Ishikawa (cell line): Measurements from ENCODE around the gene PACSIN2.

Experiments
- CEBPB ChIP-seq: IDR thresholded peaks from 2 replicates; pipeline ENCODE4 v1.6.1; 2012
- NFIC ChIP-seq: IDR thresholded peaks from 2 replicates; pipeline ENCODE4 v1.6.1; 2012
- RAD21 ChIP-seq: IDR thresholded peaks from 2 replicates; pipeline ENCODE4 v1.6.1; 2012; ENCODE audit warnings: low read depth
- TCF12 ChIP-seq: IDR thresholded peaks from 2 replicates; pipeline ENCODE4 v1.6.1; 2012; ENCODE audit warnings: low read depth
- YY1 ChIP-seq: IDR thresholded peaks from 2 replicates; pipeline ENCODE4 v1.6.1; 2012; ENCODE audit warnings: low read depth
- TF ChIP-seq, protein P1 (sequence below): IDR thresholded peaks from 2 replicates; pipeline ENCODE4 v1.6.1; 2012; ENCODE audit warnings: low read depth, mild to moderate bottlenecking

DNA sequence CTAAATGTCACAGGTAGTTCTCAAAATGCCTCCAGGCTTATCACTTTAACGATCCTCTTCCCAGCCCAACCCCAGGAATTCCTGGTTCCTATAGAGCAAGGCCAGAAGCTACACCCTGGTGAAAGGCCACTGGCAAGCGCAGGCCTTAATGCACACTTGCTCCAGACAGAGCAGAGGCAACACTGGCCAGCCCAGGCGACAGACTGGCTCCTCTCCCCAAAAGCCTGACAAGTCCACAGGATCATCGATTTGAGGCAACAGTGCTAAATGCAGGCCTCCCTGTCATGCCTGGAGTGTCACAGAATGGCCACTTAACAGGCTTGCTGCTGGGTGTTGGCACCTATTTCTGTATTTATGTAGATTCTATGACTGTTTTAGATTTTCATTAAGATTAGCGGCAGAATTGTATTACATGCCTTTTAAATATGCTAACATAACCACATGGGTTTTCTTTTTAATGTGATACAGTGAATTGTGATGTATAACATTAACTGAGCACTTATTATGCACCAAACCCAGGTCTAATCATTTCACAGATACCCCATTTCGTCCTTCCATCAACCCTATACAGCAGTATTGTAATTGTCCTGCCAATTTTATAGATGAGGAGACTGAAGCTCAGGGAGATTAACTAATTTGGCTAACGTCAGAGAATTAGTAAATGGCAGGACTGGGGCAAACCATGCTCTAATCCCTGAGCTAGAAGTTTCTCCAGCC is 38.6 kb downstream of the PACSIN2 start:
- TF ChIP-seq YY1 (no peak), TCF12 (no peak), NFIC (no peak), RAD21 (no peak), CEBPB (no peak)
- TF ChIP-seq, protein P1, sequence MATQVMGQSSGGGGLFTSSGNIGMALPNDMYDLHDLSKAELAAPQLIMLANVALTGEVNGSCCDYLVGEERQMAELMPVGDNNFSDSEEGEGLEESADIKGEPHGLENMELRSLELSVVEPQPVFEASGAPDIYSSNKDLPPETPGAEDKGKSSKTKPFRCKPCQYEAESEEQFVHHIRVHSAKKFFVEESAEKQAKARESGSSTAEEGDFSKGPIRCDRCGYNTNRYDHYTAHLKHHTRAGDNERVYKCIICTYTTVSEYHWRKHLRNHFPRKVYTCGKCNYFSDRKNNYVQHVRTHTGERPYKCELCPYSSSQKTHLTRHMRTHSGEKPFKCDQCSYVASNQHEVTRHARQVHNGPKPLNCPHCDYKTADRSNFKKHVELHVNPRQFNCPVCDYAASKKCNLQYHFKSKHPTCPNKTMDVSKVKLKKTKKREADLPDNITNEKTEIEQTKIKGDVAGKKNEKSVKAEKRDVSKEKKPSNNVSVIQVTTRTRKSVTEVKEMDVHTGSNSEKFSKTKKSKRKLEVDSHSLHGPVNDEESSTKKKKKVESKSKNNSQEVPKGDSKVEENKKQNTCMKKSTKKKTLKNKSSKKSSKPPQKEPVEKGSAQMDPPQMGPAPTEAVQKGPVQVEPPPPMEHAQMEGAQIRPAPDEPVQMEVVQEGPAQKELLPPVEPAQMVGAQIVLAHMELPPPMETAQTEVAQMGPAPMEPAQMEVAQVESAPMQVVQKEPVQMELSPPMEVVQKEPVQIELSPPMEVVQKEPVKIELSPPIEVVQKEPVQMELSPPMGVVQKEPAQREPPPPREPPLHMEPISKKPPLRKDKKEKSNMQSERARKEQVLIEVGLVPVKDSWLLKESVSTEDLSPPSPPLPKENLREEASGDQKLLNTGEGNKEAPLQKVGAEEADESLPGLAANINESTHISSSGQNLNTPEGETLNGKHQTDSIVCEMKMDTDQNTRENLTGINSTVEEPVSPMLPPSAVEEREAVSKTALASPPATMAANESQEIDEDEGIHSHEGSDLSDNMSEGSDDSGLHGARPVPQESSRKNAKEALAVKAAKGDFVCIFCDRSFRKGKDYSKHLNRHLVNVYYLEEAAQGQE = no peak
